T1000 (cell line): ENCODE measurements around the gene NOS2.
"Not testable (repeated sequence)": the region's sequence is repeated elsewhere in the genome, so short reads cannot be mapped to it uniquely, and the experiment has no call there.

ENCODE experiments used
- DNase-seq: peaks from one replicate; lab custom pipeline; 2025; ENCODE audit warnings: mixed read lengths; lab: John Stamatoyannopoulos, UW

NOS2 gene

GRCh38 chr17:27783440-27784350 is 16.6 kb downstream of the NOS2 start:
- no peak for DNase-seq

- DNase-seq = no peak
These were observed 17.5 kb downstream of the NOS2 start for GRCh38 chr17:27782791-27783206.

GRCh38 chr17:27780828-27781404 is 19.4 kb downstream of the NOS2 start:
- no peak for DNase-seq

GRCh38 chr17:27780092-27780827 is 20.1 kb downstream of the NOS2 start:
- DNase-seq = no peak

- no peak for DNase-seq
These were observed 22.1 kb downstream of the NOS2 start for GRCh38 chr17:27778183-27778582.

- no peak for DNase-seq
These were observed 23.3 kb downstream of the NOS2 start for GRCh38 chr17:27776882-27777624.

- DNase-seq = no peak
These were observed 28.7 kb downstream of the NOS2 start for GRCh38 chr17:27771586-27771985.

GRCh38 chr17:27770877-27771276 is 29.5 kb downstream of the NOS2 start:
- no peak for DNase-seq

- DNase-seq = no peak
These were observed 31.4 kb downstream of the NOS2 start for GRCh38 chr17:27768858-27769410.

- no peak for DNase-seq
These were observed 33.9 kb downstream of the NOS2 start for GRCh38 chr17:27766438-27766837.

GRCh38 chr17:27765353-27765752 is 35.0 kb downstream of the NOS2 start:
- DNase-seq = no peak

- DNase-seq = no peak
These were observed 35.7 kb downstream of the NOS2 start for GRCh38 chr17:27764589-27764988.

GRCh38 chr17:27762527-27763305 is 37.6 kb downstream of the NOS2 start:
- no peak for DNase-seq

GRCh38 chr17:27760931-27761330 is 39.4 kb downstream of the NOS2 start:
- DNase-seq = not testable (repeated sequence)

- no peak for DNase-seq
These were observed 40.1 kb downstream of the NOS2 start for GRCh38 chr17:27760069-27760885.

GRCh38 chr17:27759528-27759927 is 40.8 kb downstream of the NOS2 start:
- DNase-seq = no peak

- no peak for DNase-seq
These were observed 43.6 kb downstream of the NOS2 start for GRCh38 chr17:27756467-27757371.

- no peak for DNase-seq
These were observed 44.4 kb downstream of the NOS2 start for GRCh38 chr17:27755706-27756466.
